HG02852 (cell line): ENCODE results near the gene CEND1.

Experiments used
- ATAC-seq: cut with Tn5 transposase; IDR thresholded peaks from one replicate; pipeline ENCODE4 v1.9.1; 2021; ENCODE audit warnings: mild to moderate bottlenecking, moderate library complexity; ENCODE audit not compliant: unreplicated experiment

CEND1 gene

GRCh38 chr11:779955-780532, 9.8 kb downstream of the CEND1 start:
- ATAC-seq = no peak

GRCh38 chr11:778976-779954, 10.6 kb downstream of the CEND1 start:
- ATAC-seq = no peak

GRCh38 chr11:777288-778255, 12.3 kb downstream of the CEND1 start, which contains the start of gene GATD1:
TSS of gene GATD1 (minus strand) at chr11:777487. CDS start at chr11:777462, 25 bp downstream.
- peak; percentile 76 for ATAC-seq

- ATAC-seq = peak; percentile 34
Measured at GRCh38 chr11:776561-777287, 13.2 kb downstream of the CEND1 start.

- ATAC-seq = no peak
Measured at GRCh38 chr11:776263-776560, 13.7 kb downstream of the CEND1 start.

- ATAC-seq = no peak
Measured at GRCh38 chr11:774873-775592, 14.9 kb downstream of the CEND1 start.

GRCh38 chr11:773830-774229, 16.1 kb downstream of the CEND1 start:
- ATAC-seq = no peak

- ATAC-seq = no peak
Measured at GRCh38 chr11:773425-773824, 16.5 kb downstream of the CEND1 start.

- ATAC-seq = no peak
Measured at GRCh38 chr11:772429-773390, 17.2 kb downstream of the CEND1 start.

- ATAC-seq = no peak
Measured at GRCh38 chr11:771617-772204, 18.2 kb downstream of the CEND1 start.

GRCh38 chr11:770642-771616, 19.0 kb downstream of the CEND1 start:
- ATAC-seq = no peak

GRCh38 chr11:769887-770641, 19.8 kb downstream of the CEND1 start:
- ATAC-seq = no peak

- ATAC-seq = no peak
Measured at GRCh38 chr11:767238-767637, 22.7 kb downstream of the CEND1 start.

GRCh38 chr11:766936-767210, 23.0 kb downstream of the CEND1 start:
- no peak for ATAC-seq

- no peak for ATAC-seq
Measured at GRCh38 chr11:766106-766935, 23.6 kb downstream of the CEND1 start.

- no peak for ATAC-seq
Measured at GRCh38 chr11:765802-766091, 24.1 kb downstream of the CEND1 start.
